HepG2 (cell line): ENCODE results near the gene CCDC157. TPM values are rescaled to one million over a fixed set of nuclear protein-coding genes. Genes with fewer than 3 reads are reported as not detected.

Source experiments
- AGO2 ChIP-seq: fragments of 200-400 bp; formaldehyde crosslinking; optimal IDR thresholded peaks from 2 replicates; pipeline ENCODE3; 2017; ENCODE audit warnings: mild to moderate bottlenecking, low read depth, low read length, moderate library complexity
- HIVEP1 ChIP-seq: sonication (generic); formaldehyde crosslinking; IDR thresholded peaks from 2 replicates; pipeline ENCODE4 v1.4.0; 2020; ENCODE audit warnings: mild to moderate bottlenecking, missing genetic modification reagents
- HMG20B ChIP-seq: conservative IDR thresholded peaks from 2 replicates; pipeline ENCODE4 v1.6.1; 2016; ENCODE audit warnings: missing genetic modification reagents, missing compliant biosample characterization
- IRX3 ChIP-seq: sonication (generic); formaldehyde crosslinking; IDR thresholded peaks from 2 replicates; pipeline ENCODE4 v1.8.1; 2023; ENCODE audit warnings: mild to moderate bottlenecking, low read depth, missing genetic modification reagents, borderline replicate concordance
- MAX ChIP-seq: IDR thresholded peaks from 2 replicates; pipeline ENCODE4 v1.6.1; 2012; ENCODE audit warnings: inconsistent platforms
- NFE2L1 ChIP-seq: sonication (generic); formaldehyde crosslinking; IDR thresholded peaks from 2 replicates; pipeline ENCODE4 v1.4.0; 2020; ENCODE audit warnings: missing genetic modification reagents, mild to moderate bottlenecking, borderline replicate concordance
- SAFB2 ChIP-seq: sonication (generic); formaldehyde crosslinking; IDR thresholded peaks from 2 replicates; pipeline ENCODE4 v1.5.1; 2020; ENCODE audit warnings: missing genetic modification reagents, low read depth, mild to moderate bottlenecking, borderline replicate concordance
- SOX5 ChIP-seq: IDR thresholded peaks from 2 replicates; pipeline ENCODE4 v1.6.1; 2016; ENCODE audit warnings: borderline replicate concordance
- ZBTB49 ChIP-seq: sonication (generic); formaldehyde crosslinking; IDR thresholded peaks from 2 replicates; pipeline ENCODE4 v1.4.0; 2020; ENCODE audit warnings: missing genetic modification reagents, borderline replicate concordance
- ZFX ChIP-seq: sonication (generic); formaldehyde crosslinking; IDR thresholded peaks from 2 replicates; pipeline ENCODE4 v1.4.0; 2020; ENCODE audit warnings: mild to moderate bottlenecking, low read depth, missing genetic modification reagents, moderate library complexity
- ZFY ChIP-seq: sonication (generic); formaldehyde crosslinking; IDR thresholded peaks from 2 replicates; pipeline ENCODE4 v1.4.0; 2020; ENCODE audit warnings: missing genetic modification reagents
- ZNF333 ChIP-seq: sonication (generic); formaldehyde crosslinking; IDR thresholded peaks from 2 replicates; pipeline ENCODE4 v1.4.0; 2020; ENCODE audit warnings: mild to moderate bottlenecking, missing genetic modification reagents, borderline replicate concordance
- ZNF33B ChIP-seq: sonication (generic); formaldehyde crosslinking; IDR thresholded peaks from 2 replicates; pipeline ENCODE4 v1.5.1; 2020; ENCODE audit warnings: mild to moderate bottlenecking, missing genetic modification reagents
- ZNF343 ChIP-seq: sonication (generic); formaldehyde crosslinking; IDR thresholded peaks from 2 replicates; pipeline ENCODE4 v1.4.0; 2020; ENCODE audit warnings: mild to moderate bottlenecking, missing genetic modification reagents
- ZNF530 ChIP-seq: sonication (generic); formaldehyde crosslinking; IDR thresholded peaks from 2 replicates; pipeline ENCODE4 v1.5.0; 2020; ENCODE audit warnings: low read depth, mild to moderate bottlenecking, missing genetic modification reagents
- ZNF605 ChIP-seq: sonication (generic); formaldehyde crosslinking; IDR thresholded peaks from 2 replicates; pipeline ENCODE4 v1.8.0; 2022; ENCODE audit warnings: mild to moderate bottlenecking, missing genetic modification reagents
- ZNF616 ChIP-seq: sonication (generic); formaldehyde crosslinking; IDR thresholded peaks from 2 replicates; pipeline ENCODE4 v1.5.0; 2020; ENCODE audit warnings: low read depth, mild to moderate bottlenecking, missing genetic modification reagents
- ZNF670 ChIP-seq: sonication (generic); formaldehyde crosslinking; IDR thresholded peaks from 2 replicates; pipeline ENCODE4 v1.8.0; 2022; ENCODE audit warnings: mild to moderate bottlenecking, missing genetic modification reagents, borderline replicate concordance
- ZNF773 ChIP-seq: sonication (generic); formaldehyde crosslinking; IDR thresholded peaks from 2 replicates; pipeline ENCODE4 v1.4.0; 2020; ENCODE audit warnings: missing genetic modification reagents, borderline replicate concordance
- ZNF775 ChIP-seq: sonication (generic); formaldehyde crosslinking; IDR thresholded peaks from 2 replicates; pipeline ENCODE4 v1.4.0; 2020; ENCODE audit warnings: missing genetic modification reagents, mild to moderate bottlenecking, moderate library complexity, borderline replicate concordance
- ZNF790 ChIP-seq: sonication (generic); formaldehyde crosslinking; IDR thresholded peaks from 2 replicates; pipeline ENCODE4 v1.8.0; 2022; ENCODE audit warnings: missing genetic modification reagents, mild to moderate bottlenecking, borderline replicate concordance
- polyA plus RNA-seq, 8 experiments: library from polyadenylated mRNA; depleted of rRNA in 3 of 8; stranded (reverse) in 7 of 8; unstranded in 1 of 8; fragments of >200 nt; fragmentation: Illumina TruSeq in 4 of 8; extraction: Trizol in 4 of 8; gene quantifications; 2 replicates each; pipeline versions ENCODE4 v1.2.1 to v1.2.3, GENCODE V29; 2011 to 2016; ENCODE audit warnings: low read depth in 4 of 8, missing spikeins in 1 of 8, mixed read lengths in 1 of 8; ENCODE audit not compliant: insufficient read depth in 1 of 8
- total RNA-seq, 5 experiments: library from RNA; depleted of rRNA; stranded (reverse); fragments of >200 nt; fragmentation: Illumina TruSeq; extraction: Trizol; gene quantifications; 2 replicates each; pipeline ENCODE4 v1.2.3, GENCODE V29; 2016; ENCODE audit warnings: low read depth in 1 of 5
- TF ChIP-seq, protein P1 (sequence below): sonication (generic); formaldehyde crosslinking; IDR thresholded peaks from 2 replicates; pipeline ENCODE4 v1.4.0; 2020; ENCODE audit warnings: missing genetic modification reagents

CCDC157 gene
- total and polyA plus RNA-seq, 2 of the 13 experiments (the other 11 are each of a cell fraction or from before 2014, with no cell fraction given) = 1.4 to 1.6 TPM

DNA sequence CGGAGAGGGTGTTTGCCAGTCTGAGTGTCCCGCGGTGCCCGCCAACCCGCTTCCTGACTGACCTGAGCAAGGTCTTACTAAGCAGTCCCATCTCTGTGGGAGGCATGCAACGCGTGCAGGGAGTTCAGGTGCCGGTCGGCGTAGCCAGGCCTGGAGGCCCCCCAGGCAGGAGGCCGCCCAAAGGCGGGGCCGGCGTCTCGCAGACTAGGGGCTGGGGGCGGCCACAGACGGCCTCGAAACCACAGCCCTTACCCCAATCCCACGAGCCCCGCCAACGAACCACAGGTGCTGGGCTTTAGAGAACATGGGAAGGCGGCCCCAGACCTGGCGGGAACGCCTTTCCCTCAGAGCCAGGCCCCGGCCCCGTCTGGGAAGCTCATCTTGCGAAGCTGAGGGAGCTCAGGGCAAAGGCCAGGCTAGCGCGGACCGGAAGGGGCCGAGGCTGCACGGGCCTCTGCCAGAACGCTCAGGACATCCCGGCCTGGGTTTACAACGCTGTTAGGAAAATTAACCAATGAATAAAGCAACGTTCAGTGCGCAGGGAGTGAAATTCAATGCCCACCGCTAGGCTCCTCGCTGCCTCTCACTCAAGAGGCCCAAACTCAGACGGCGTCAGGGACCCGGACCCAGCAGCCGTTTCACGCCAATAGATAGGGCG is 66.6 kb downstream of the CCDC157 start (continued):
- TF ChIP-seq MAX (peak; percentile 7; the same call in 1 of the 2 replicates), IRX3 (CRISPR knock-in tag) (0 out of 2 replicates have a peak, but pooled peaks have one; percentile 40), ZNF790 (CRISPR knock-in tag) (no peak; the same call in 1 of the 2 replicates), SOX5 (CRISPR knock-in tag) (0 out of 2 replicates have a peak, but pooled peaks have one; percentile 4), ZNF775 (CRISPR knock-in tag) (0 out of 2 replicates have a peak, but pooled peaks have one; percentile 48), ZBTB49 (CRISPR knock-in tag) (no peak), ZFY (peak; percentile 96), ZNF773 (CRISPR knock-in tag) (peak; percentile 81; the same call in 1 of the 2 replicates), ZNF333 (0 out of 2 replicates have a peak, but pooled peaks have one; percentile 81), ZFX (CRISPR knock-in tag) (peak; percentile 96), SAFB2 (0 out of 2 replicates have a peak, but pooled peaks have one; percentile 54), ZNF530 (CRISPR knock-in tag) (no peak), ZNF616 (CRISPR knock-in tag) (peak; percentile 31; the same call in 1 of the 2 replicates), ZNF670 (CRISPR knock-in tag) (no peak; the same call in 1 of the 2 replicates), NFE2L1 (CRISPR knock-in tag) (no peak), HMG20B (CRISPR knock-in tag) (no peak), ZNF605 (0 out of 2 replicates have a peak, but pooled peaks have one; percentile 33), AGO2 (peak; percentile 98), HIVEP1 (CRISPR knock-in tag) (peak; percentile 87), ZNF33B (CRISPR knock-in tag) (peak; percentile 69; the same call in 1 of the 2 replicates), ZNF343 (CRISPR knock-in tag) (0 out of 2 replicates have a peak, but pooled peaks have one; percentile 67)
- TF ChIP-seq, protein P1, sequence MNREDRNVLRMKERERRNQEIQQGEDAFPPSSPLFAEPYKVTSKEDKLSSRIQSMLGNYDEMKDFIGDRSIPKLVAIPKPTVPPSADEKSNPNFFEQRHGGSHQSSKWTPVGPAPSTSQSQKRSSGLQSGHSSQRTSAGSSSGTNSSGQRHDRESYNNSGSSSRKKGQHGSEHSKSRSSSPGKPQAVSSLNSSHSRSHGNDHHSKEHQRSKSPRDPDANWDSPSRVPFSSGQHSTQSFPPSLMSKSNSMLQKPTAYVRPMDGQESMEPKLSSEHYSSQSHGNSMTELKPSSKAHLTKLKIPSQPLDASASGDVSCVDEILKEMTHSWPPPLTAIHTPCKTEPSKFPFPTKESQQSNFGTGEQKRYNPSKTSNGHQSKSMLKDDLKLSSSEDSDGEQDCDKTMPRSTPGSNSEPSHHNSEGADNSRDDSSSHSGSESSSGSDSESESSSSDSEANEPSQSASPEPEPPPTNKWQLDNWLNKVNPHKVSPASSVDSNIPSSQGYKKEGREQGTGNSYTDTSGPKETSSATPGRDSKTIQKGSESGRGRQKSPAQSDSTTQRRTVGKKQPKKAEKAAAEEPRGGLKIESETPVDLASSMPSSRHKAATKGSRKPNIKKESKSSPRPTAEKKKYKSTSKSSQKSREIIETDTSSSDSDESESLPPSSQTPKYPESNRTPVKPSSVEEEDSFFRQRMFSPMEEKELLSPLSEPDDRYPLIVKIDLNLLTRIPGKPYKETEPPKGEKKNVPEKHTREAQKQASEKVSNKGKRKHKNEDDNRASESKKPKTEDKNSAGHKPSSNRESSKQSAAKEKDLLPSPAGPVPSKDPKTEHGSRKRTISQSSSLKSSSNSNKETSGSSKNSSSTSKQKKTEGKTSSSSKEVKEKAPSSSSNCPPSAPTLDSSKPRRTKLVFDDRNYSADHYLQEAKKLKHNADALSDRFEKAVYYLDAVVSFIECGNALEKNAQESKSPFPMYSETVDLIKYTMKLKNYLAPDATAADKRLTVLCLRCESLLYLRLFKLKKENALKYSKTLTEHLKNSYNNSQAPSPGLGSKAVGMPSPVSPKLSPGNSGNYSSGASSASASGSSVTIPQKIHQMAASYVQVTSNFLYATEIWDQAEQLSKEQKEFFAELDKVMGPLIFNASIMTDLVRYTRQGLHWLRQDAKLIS (CRISPR knock-in tag) = 0 out of 2 replicates have a peak, but pooled peaks have one; percentile 29
